Vagina (tissue), 2 donors: ENCODE data around the gene SLC1A2.
"Not testable (repeated sequence)": the region's sequence is repeated elsewhere in the genome, so short reads cannot be mapped to it uniquely, and the experiment has no call there.

Experiments used
- POLR2A ChIP-seq, 2 donors: fragments of 450-650 bp; IDR thresholded peaks; one replicate each; pipeline ENCODE4 v1.6.1; 2017; ENCODE audit warnings: antibody characterized with exemption in 2 of 2, mild to moderate bottlenecking in 2 of 2, moderate library complexity in 2 of 2
- TF ChIP-seq, protein P1 (sequence below), 3 experiments: fragments of 450-650 bp in 2 of 3; fragments of 200-600 bp in 1 of 3; sonication (generic) in 1 of 3; IDR thresholded peaks; one replicate each; pipeline ENCODE4 v1.5.1; 2017 to 2019; ENCODE audit warnings: antibody characterized with exemption in 3 of 3, mild to moderate bottlenecking in 2 of 3, moderate library complexity in 2 of 3

DNA sequence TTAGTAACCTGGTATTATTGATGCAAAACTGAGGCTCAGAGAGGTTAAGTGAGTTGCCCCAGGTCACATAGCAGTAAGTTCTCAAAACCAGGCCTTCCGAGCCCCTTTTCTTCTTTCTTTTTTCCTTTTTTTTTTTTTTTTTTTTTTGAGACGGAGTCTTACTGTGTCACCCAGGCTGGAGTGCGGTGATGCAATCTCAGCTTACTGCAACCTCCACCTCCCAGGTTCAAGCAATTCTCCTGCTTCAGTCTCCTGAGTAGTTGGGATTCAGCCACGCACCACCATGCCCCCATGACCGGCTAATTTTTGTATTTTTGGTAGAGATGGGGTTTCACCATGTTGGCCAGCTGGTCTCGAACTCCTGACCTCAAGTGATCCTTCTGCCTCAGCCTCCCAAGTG is 192.6 kb downstream of the SLC1A2 start:
- not testable (repeated sequence) for TF ChIP-seq POLR2A (IDR thresholded peaks at IDR 0.05)
- TF ChIP-seq, protein P1, sequence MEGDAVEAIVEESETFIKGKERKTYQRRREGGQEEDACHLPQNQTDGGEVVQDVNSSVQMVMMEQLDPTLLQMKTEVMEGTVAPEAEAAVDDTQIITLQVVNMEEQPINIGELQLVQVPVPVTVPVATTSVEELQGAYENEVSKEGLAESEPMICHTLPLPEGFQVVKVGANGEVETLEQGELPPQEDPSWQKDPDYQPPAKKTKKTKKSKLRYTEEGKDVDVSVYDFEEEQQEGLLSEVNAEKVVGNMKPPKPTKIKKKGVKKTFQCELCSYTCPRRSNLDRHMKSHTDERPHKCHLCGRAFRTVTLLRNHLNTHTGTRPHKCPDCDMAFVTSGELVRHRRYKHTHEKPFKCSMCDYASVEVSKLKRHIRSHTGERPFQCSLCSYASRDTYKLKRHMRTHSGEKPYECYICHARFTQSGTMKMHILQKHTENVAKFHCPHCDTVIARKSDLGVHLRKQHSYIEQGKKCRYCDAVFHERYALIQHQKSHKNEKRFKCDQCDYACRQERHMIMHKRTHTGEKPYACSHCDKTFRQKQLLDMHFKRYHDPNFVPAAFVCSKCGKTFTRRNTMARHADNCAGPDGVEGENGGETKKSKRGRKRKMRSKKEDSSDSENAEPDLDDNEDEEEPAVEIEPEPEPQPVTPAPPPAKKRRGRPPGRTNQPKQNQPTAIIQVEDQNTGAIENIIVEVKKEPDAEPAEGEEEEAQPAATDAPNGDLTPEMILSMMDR (IDR thresholded peaks at IDR 0.05), result not testable (repeated sequence)
